DOHH2 (cell line): ENCODE results near the gene DHFR2.

Source experiments
- EZH2phosphoT487 ChIP-seq: fragments of 200-600 bp; sonication (generic); IDR thresholded peaks from 2 replicates; pipeline ENCODE4 v1.6.1; 2017; ENCODE audit warnings: borderline replicate concordance, mild to moderate bottlenecking, antibody characterized with exemption, low read length, moderate library complexity, mixed read lengths
- TF ChIP-seq, protein P1 (sequence below): fragments of 200-600 bp; sonication (generic); IDR thresholded peaks from one replicate; pipeline ENCODE4 v1.5.1; 2014; ENCODE audit warnings: antibody characterized with exemption, mild to moderate bottlenecking, low read depth, low read length; ENCODE audit not compliant: poor library complexity, severe bottlenecking

DNA sequence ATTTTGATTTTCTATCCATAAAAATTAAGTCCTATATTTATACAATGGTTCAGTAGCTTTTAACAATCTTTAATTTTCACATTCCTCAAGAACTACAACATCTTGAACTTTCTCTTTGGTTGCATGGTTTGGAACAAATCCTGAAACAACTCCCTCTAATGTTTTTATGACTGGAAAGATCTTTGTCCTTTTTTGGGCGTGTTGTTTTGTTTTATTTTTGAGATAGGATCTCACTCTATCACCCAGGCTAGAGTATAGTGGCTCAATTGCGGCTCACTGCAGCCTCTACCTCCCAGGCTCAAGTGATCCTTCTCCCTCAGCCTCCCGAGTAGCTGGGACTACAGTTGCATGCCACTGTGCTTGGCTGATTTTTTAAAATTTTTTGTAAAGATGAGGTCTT is 38.3 kb downstream of the DHFR2 start:
- no peak for TF ChIP-seq EZH2phosphoT487
- TF ChIP-seq, protein P1, sequence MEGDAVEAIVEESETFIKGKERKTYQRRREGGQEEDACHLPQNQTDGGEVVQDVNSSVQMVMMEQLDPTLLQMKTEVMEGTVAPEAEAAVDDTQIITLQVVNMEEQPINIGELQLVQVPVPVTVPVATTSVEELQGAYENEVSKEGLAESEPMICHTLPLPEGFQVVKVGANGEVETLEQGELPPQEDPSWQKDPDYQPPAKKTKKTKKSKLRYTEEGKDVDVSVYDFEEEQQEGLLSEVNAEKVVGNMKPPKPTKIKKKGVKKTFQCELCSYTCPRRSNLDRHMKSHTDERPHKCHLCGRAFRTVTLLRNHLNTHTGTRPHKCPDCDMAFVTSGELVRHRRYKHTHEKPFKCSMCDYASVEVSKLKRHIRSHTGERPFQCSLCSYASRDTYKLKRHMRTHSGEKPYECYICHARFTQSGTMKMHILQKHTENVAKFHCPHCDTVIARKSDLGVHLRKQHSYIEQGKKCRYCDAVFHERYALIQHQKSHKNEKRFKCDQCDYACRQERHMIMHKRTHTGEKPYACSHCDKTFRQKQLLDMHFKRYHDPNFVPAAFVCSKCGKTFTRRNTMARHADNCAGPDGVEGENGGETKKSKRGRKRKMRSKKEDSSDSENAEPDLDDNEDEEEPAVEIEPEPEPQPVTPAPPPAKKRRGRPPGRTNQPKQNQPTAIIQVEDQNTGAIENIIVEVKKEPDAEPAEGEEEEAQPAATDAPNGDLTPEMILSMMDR, result no peak
